Stimulated activated CD4-positive, alpha-beta T cell treated with anti-CD3 and anti-CD28 coated beads, Interleukin-4, amount 100 ng/mL, for 4 hours (primary cell): ENCODE data around the gene CCK.

ENCODE experiments used
- DNase-seq, 2 experiments: peaks; one replicate each; pipeline ENCODE4 v3.0.0-alpha.2; 2020

Gene CCK

GRCh38 chr3:42224658-42225421, 41.1 kb downstream of the CCK start:
- no peak for DNase-seq

DNA sequence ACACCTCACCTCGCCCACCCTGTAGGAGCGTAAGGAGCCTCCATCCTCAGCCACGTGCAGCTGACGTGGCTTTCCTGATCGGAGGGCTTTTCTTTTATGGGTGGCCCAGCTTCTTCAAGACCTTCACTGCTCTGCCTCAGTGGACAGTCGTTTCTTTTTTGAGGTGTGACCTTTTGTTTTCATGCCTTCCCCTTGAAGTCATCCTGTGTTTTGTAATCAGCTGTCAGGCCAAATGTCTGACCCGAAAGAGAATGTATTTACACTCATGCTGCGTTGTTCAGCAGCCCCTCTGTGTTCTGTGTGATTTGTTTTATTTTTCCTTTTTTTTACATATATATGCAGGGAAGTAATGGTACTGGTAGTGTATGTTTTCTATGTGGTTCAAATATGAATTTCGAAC, 41.8 kb downstream of the CCK start:
- no peak for DNase-seq

DNA sequence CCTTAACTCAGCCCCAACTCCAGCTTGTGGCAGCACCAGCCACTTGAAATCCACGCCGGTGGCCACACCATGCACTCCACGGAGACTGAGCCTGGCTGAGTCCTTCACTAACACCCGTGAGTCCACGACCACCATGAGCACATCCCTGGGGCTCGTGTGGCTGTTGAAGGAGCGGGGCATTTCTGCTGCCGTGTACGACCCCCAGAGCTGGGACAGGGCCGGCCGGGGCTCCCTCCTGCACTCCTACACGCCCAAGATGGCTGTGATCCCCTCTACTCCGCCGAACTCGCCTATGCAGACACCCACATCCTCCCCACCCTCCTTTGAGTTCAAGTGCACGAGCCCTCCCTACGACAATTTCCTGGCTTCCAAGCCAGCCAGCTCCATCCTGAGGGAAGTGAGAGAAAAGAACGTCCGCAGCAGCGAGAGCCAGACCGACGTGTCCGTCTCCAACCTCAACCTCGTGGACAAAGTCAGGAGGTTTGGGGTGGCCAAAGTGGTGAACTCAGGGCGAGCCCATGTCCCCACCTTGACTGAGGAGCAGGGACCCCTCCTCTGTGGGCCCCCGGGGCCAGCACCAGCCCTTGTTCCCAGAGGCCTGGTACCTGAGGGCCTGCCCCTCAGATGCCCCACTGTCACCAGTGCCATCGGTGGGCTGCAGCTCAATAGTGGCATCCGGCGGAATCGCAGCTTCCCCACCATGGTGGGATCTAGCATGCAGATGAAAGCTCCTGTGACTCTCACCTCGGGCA, 42.9 kb downstream of the CCK start:
- no peak for DNase-seq

DNA sequence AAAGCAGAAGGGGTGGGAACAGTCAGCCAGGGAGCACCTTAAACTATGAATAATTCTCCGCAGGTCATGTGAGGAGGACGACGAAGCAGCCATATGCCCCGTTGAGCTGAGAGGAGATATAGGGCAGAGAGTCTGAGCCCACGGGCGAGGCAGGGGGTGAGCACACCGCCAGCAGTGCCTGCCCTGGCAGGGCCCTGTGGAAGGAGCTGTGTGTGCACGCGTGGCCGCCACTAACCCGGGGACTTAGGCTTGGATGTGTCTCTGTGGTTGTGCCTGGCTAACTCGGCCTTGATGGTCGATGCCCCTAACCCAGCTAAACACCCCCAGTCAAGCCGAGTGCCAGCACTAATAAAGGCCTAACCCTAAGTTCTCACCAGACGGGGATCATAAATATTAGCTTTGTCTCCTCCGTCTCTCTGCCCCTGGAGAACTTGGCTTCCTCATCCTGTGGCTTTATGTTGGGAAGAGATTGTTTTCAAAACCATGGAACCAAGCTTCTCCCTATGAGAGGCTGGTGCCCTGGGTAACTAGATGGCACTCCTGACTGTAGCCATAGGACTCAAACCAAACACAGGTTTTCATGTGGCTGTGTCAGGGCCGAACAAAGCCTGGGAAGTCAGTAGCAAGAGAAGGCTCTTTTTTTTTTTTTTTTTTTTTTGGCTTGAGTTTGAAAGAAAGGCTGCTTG, 45.4 kb downstream of the CCK start:
- no peak for DNase-seq

DNA sequence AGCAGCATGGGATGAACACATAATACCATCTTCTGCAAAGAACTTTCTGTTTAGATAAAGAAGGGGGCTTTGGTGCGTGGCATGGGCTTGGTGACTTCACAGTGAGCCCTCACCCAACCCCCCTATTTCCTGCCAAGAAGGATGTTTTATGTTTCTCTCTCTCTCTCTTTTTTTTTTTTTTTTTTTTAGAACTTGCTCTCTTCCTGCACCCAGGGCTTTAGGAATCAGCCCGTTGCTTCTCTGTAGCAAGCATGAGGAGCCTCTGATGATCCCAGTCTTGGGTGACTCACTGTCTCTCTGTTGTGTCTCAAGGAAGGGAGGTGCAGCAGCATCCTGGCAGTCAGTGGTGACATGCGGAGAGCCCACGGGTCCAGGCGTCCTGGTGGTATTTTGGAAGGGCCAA, 49.1 kb downstream of the CCK start:
- no peak for DNase-seq

DNA sequence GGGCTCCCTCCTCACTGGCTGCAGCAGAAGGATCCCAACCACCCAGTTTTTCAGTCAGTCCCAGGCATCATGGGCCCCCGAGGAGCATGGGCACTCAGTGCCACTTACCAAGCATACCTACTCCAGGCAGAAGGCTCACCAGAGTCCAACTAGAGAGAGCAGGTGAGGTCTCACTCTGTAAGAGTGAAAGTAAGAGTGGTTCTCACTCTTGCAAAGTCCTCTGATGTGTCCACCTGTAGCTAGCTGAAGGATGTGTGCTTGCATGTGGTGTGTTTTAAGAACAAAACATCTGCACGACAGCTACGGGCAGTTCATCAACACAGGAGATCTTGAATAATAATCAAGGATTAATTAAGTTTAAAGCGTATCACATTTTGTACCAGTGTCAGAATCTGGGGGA, 49.7 kb downstream of the CCK start:
- no peak for DNase-seq

GRCh38 chr3:42214565-42215283, 51.3 kb downstream of the CCK start:
- no peak for DNase-seq

DNA sequence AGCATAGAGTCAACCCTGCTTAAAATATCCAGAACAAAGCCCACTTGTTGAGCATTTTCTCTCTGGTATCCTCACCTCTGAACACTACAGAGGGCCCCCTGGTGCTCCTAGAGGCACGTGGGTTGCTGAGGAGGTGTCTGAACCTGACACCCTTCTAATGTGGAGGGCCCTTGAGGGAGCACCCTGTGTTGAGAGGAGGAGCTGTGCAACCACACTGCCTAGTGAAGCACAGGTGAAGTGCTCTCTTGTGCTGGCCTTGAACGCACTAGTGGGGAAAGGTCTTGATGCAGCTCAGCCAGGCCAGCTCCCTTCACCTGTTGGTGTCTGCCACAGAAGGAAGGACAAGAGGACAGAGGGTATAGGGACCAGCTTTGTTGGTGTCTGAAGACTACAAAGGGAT, 51.9 kb downstream of the CCK start:
- peak in 1 of 2 experiments; percentile 12 for DNase-seq

- DNase-seq: no peak
Measured at GRCh38 chr3:42213417-42213816, 52.6 kb downstream of the CCK start.

- no peak for DNase-seq
Measured at GRCh38 chr3:42210726-42211125, 55.3 kb downstream of the CCK start.

- no peak for DNase-seq
Measured at GRCh38 chr3:42209917-42210316, 56.1 kb downstream of the CCK start.
